Kidney epithelial cell (primary cell): ENCODE results near the gene ZCCHC13. TPM values are rescaled to one million over a fixed set of nuclear protein-coding genes. Genes with fewer than 3 reads are reported as not detected.

Experiments
- DNase-seq: peaks from one replicate; pipeline ENCODE4 v3.0.0-alpha.2; 2010; ENCODE audit warnings: low read depth
- H3K27me3 ChIP-seq: 2 replicates; pipeline ENCODE4 v1.6.0; 2011; ENCODE audit warnings: low read length; ENCODE audit not compliant: control insufficient read depth, insufficient read depth
- H3K36me3 ChIP-seq: 2 replicates; pipeline ENCODE4 v1.5.1; 2011; ENCODE audit warnings: low read length; ENCODE audit not compliant: control insufficient read depth, insufficient read depth
- H3K4me3 ChIP-seq: 2 replicates; pipeline ENCODE4 v1.5.1; 2011; ENCODE audit warnings: low read depth, mild to moderate bottlenecking, control low read depth, low read length
- CTCF ChIP-seq: IDR thresholded peaks from 2 replicates; pipeline ENCODE4 v1.5.1; 2011; ENCODE audit warnings: mild to moderate bottlenecking, moderate library complexity, low read length, control low read depth, inconsistent platforms; ENCODE audit not compliant: insufficient read depth, poor library complexity, severe bottlenecking
- total RNA-seq: library from RNA; depleted of rRNA; stranded (reverse); fragments of >200 nt; gene quantifications from 2 replicates; pipeline ENCODE4 v1.2.3, GENCODE V29; 2015

The ZCCHC13 gene
- total RNA-seq, 1 donor from 2014 or later = not detected

GRCh38 chrX:74291577-74291963, 12.4 kb upstream of the ZCCHC13 start:
- peak overlapping the region; percentile 70 for H3K4me3 ChIP-seq
- H3K36me3 ChIP-seq = no peaks in the 10 kb centered on the region
- no peak for DNase-seq
- no peaks in the 10 kb centered on the region for H3K27me3 ChIP-seq
- TF ChIP-seq CTCF = no peak

DNA sequence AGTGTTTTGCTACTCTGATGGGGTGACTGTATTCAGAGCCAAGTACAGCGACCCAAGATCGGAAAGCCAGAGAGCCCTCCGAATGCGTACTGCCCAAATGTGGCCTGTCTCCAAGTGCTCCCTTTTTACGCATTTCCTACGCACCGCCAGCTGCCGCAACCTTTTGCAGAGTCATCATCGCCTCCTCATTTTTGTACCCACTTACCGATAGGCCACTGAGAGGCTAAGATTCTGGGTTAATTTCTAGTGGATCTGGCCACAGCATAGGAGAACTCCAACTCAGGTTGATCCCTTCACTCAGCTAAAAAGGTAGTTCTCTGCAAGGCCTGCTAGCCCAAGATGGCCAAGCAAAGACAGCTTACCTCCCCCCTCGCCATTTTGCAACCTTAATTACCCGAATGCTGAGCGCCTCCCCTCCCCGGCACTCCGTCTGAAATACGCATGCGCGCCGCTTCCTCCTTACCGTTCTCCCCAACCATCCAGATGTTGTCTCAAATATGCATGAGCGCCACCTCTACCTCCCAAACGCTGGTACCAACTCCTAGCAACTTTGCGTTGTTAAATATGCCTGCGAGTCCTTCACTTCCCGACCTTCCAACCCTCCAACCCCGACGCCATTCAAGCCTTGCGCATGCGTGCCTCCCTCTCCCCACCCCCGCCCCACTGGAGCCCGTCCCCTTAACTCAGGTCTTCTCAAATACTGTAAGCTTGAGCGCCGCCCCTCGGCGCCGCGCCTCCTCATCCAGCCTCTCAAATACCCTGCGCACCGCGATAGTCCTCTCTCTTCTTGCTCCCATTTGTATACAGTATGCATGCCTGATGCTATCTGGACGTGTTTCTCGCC, 11.8 kb upstream of the ZCCHC13 start:
- Histone ChIP-seq H3K36me3 (no peaks in the 10 kb centered on the region), H3K4me3 (peak overlapping the region; percentile 70), H3K27me3 (no peaks in the 10 kb centered on the region)
- DNase-seq = peak; percentile 58
- TF ChIP-seq CTCF = peak; percentile 23

DNA sequence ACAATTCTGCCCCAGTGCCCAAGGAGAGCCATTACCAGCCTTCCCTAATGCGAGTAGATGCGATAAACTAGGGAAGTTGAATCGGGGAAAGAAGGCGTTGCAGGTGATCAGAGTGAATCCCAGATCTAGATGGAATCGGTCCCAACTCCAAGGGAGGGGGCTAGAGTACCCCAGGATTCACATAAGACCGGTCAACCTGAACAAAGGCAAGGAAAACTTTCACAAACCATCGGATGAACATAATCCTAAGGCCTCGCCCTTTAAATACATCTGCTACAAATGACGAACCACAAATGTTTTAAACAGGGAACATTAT, 11.2 kb upstream of the ZCCHC13 start:
- Histone ChIP-seq H3K4me3 (peak overlapping the region; percentile 70), H3K36me3 (no peaks in the 10 kb centered on the region), H3K27me3 (no peaks in the 10 kb centered on the region)
- TF ChIP-seq CTCF = no peak
- DNase-seq = no peak

DNA sequence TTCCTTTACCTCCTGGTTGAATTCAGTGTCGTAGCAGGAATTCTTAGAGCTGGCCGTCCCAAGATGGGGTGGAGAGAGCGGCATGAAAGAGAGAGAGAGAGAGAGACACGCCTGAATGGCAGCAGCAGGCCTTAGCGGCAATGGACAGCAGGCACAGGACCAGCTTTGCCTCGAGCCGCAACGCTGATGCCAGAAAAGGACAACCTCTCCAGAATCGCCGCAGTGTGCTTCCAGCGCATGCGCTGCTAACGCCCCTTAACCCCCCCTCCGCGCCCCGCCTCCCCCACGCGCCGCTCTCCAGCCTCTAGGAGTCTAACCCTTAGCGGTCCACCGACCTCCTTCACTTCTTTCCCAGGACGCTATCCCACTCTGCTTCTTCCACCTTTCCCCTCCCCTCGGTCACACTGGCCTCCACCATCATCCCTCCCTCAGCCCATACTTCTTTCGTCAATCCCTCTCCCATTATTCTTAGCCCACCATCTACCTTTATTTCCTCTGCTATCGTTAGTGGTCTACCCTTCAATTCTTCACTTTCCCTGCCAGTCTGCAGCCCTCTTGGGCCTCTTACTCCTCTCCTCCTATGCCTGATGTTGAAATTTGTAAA, 10.5 kb upstream of the ZCCHC13 start:
- no peak for TF ChIP-seq CTCF
- peak; percentile 37 for DNase-seq
- Histone ChIP-seq H3K36me3 (no peaks in the 10 kb centered on the region), H3K4me3 (peak overlapping the region; percentile 70), H3K27me3 (no peaks in the 10 kb centered on the region)

- Histone ChIP-seq H3K4me3 (no peak overlapping the region), H3K27me3 (no peaks in the 10 kb centered on the region), H3K36me3 (no peaks in the 10 kb centered on the region)
- no peak for TF ChIP-seq CTCF
- DNase-seq = no peak
These were observed 8.9 kb upstream of the ZCCHC13 start for GRCh38 chrX:74295101-74295500.
